ENCODE data around the gene PHYHIPL. TPM values are rescaled to one million over a fixed set of nuclear protein-coding genes. Genes with fewer than 3 reads are reported as not detected.

PHYHIPL gene
- total and polyA plus RNA-seq, 2 of the 8 experiments (the other 6 are each of a cell fraction or from before 2014, with no cell fraction given): 0.23 to 0.48 TPM

DNA sequence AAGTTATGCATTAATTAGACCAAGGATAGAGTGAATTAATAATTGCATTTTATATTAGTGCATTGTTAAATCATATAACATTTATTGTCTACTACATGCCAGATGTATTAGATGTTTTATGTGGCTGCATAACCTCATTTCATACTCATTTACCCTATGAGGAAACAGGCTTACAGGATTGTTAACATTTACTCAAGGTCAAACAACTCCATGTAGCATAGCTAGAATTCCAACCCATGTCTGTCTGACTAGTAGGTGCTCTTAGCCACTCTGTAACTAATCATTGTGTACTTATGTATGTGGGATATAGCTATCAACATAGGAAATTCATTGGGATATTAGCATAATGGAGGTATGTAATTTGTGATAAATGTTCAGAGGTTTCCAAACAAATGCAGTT is 46.3 kb downstream of the PHYHIPL start:
- Histone ChIP-seq H2BK120ac (replicated peaks; ENCODE audit: low read depth, low read length) (no peak overlapping the region), H3K23ac (ENCODE audit: insufficient read length) (no peak overlapping the region), H3K56ac (replicated peaks; ENCODE audit: insufficient read length, low read depth, low read length) (no peak overlapping the region), H2AFZ (ENCODE audit: low read length) (no peak overlapping the region), H4K8ac (ENCODE audit: extremely low read depth, insufficient read depth, low read length) (no peak overlapping the region), H3K9me3 (ENCODE audit: insufficient read depth in 2 of 2, low read depth in 1 of 2, low read length in 1 of 2) (no peaks in the 10 kb centered on the region), H3K14ac (ENCODE audit: insufficient read length) (no peak overlapping the region), H2BK12ac (ENCODE audit: low read depth, low read length) (no peak overlapping the region), H3K27me3 (replicated peaks in 1 of 4; ENCODE audit: control insufficient read depth in 3 of 4, extremely low read depth in 1 of 4, insufficient read depth in 3 of 4, low read length in 3 of 4) (no peaks in the 10 kb centered on the region), H3K36me3 (ENCODE audit: control insufficient read depth in 2 of 4, insufficient read depth in 4 of 4, low read length in 3 of 4) (no peaks in the 10 kb centered on the region), H3K79me2 (ENCODE audit: control insufficient read depth in 1 of 2, insufficient read depth in 2 of 2, low read length in 2 of 2) (no peaks in the 10 kb centered on the region), H3K4me3 (ENCODE audit: extremely low read depth in 1 of 4, insufficient read depth in 2 of 4, low read depth in 3 of 4, low read length in 4 of 4) (no peak overlapping the region), H2BK15ac (ENCODE audit: low read length) (no peak overlapping the region), H3K23me2 (ENCODE audit: low read depth, low read length) (no peaks in the 10 kb centered on the region), H2BK20ac (ENCODE audit: low read length) (no peak overlapping the region), H2AK5ac (ENCODE audit: low read depth, low read length) (no peak overlapping the region), H3K4ac (replicated peaks; ENCODE audit: insufficient read length, low read depth, low read length) (no peak overlapping the region), H3K18ac (ENCODE audit: extremely low read depth, low read length) (no peak overlapping the region), H3K4me1 (replicated peaks in 1 of 4; ENCODE audit: control insufficient read depth in 3 of 4, insufficient read depth in 4 of 4, low read length in 3 of 4) (peaks cover 0 to 2% (median 0%) of the 10 kb centered on the region in 4 experiments; a peak in 1 of 7 replicates), H4K91ac (replicated peaks; ENCODE audit: insufficient read length, low read length) (no peak overlapping the region), H4K20me1 (replicated peaks in 1 of 2; ENCODE audit: control insufficient read depth in 1 of 2, insufficient read depth in 2 of 2, low read length in 2 of 2) (no peaks in the 10 kb centered on the region), H3K79me1 (ENCODE audit: low read depth, low read length) (no peaks in the 10 kb centered on the region), H3K27ac (ENCODE audit: low read depth, low read length) (no peak overlapping the region), H3K9ac (replicated peaks in 1 of 4; ENCODE audit: extremely low read depth in 1 of 4, low read depth in 3 of 4, low read length in 3 of 4) (no peak overlapping the region), H4K5ac (ENCODE audit: insufficient read length, low read depth, low read length) (no peak overlapping the region), H3K4me2 (ENCODE audit: insufficient read depth in 1 of 2, low read depth in 2 of 2, low read length in 2 of 2) (no peak overlapping the region), H2BK5ac (ENCODE audit: low read depth, low read length) (no peak overlapping the region)
- ChIA-PET CTCF (ENCODE audit: partially characterized antibody) (interaction anchor here (1.3 kb wide), 1 partner anchor 9 kb away, joined by 3 read pairs; no protein-coding TSS in a partner anchor), POLR2A (ENCODE audit: partially characterized antibody) (no interaction called here)
- DNase-seq (ENCODE audit: low read depth in 1 of 2, low spot score in 2 of 2): no peak
- FAIRE-seq: no peak
- no peak for TF ChIP-seq YY1 (IDR thresholded peaks at IDR 0.05; ENCODE audit: low read depth, low read length)
- no peak for TF ChIP-seq RNF2 (IDR thresholded peaks at IDR 0.05; ENCODE audit: borderline replicate concordance, low read depth, low read length, missing control alignments, poor library complexity, severe bottlenecking)
- no peak for TF ChIP-seq BRCA1 (IDR thresholded peaks at IDR 0.05; ENCODE audit: low read depth, low read length)
